ENCODE results near the gene EVL.
"Not testable (repeated sequence)": the region's sequence is repeated elsewhere in the genome, so short reads cannot be mapped to it uniquely, and the experiment has no call there.

EVL gene

GRCh38 chr14:100148837-100149731, 83.9 kb downstream of the EVL start:
- no peak for DNase-seq (ENCODE audit: low spot score)

- no peak for DNase-seq (ENCODE audit: low spot score)
These were observed 84.8 kb downstream of the EVL start for GRCh38 chr14:100149851-100150611.

GRCh38 chr14:100150932-100151587, 85.8 kb downstream of the EVL start:
- DNase-seq (ENCODE audit: low spot score) = no peak

- no peak for DNase-seq (ENCODE audit: low spot score)
These were observed 86.9 kb downstream of the EVL start for GRCh38 chr14:100152091-100152490.

- DNase-seq (ENCODE audit: low spot score) = no peak
These were observed 88.3 kb downstream of the EVL start for GRCh38 chr14:100153560-100153959.

GRCh38 chr14:100155049-100155621, 89.9 kb downstream of the EVL start:
- no peak for DNase-seq (ENCODE audit: low spot score)

- DNase-seq (ENCODE audit: low spot score) = peak; percentile 69
These were observed 90.8 kb downstream of the EVL start for GRCh38 chr14:100155756-100156616.

- no peak for DNase-seq (ENCODE audit: low spot score)
These were observed 91.6 kb downstream of the EVL start for GRCh38 chr14:100156776-100157175.

- DNase-seq (ENCODE audit: low spot score) = not testable (repeated sequence)
These were observed 92.5 kb downstream of the EVL start for GRCh38 chr14:100157548-100158232.

- DNase-seq (ENCODE audit: low spot score) = no peak
These were observed 93.4 kb downstream of the EVL start for GRCh38 chr14:100158566-100159093.

GRCh38 chr14:100159094-100159864, 94.1 kb downstream of the EVL start, which contains the start of gene DEGS2:
Gene DEGS2, minus strand, starts transcription at chr14:100159645. Its CDS starts 58 bp downstream, at chr14:100159587.
- DNase-seq (ENCODE audit: low spot score) = peak; percentile 58

- DNase-seq (ENCODE audit: low spot score) = no peak
These were observed 94.8 kb downstream of the EVL start for GRCh38 chr14:100159865-100160533.

GRCh38 chr14:100160534-100160916, 95.3 kb downstream of the EVL start:
- DNase-seq (ENCODE audit: low spot score) = no peak

- DNase-seq (ENCODE audit: low spot score) = no peak
These were observed 100.2 kb downstream of the EVL start for GRCh38 chr14:100165376-100165775.

- DNase-seq (ENCODE audit: low spot score) = no peak
These were observed 100.7 kb downstream of the EVL start for GRCh38 chr14:100165831-100166440.

GRCh38 chr14:100168506-100168905, 103.3 kb downstream of the EVL start:
- DNase-seq (ENCODE audit: low spot score) = no peak

- DNase-seq (ENCODE audit: low spot score) = no peak
These were observed 105.7 kb downstream of the EVL start for GRCh38 chr14:100170880-100171279.

- DNase-seq (ENCODE audit: low spot score) = no peak
These were observed 107.6 kb downstream of the EVL start for GRCh38 chr14:100172811-100173210.

- no peak for DNase-seq (ENCODE audit: low spot score)
These were observed 108.1 kb downstream of the EVL start for GRCh38 chr14:100173353-100173752.

All from LoVo (cell line).